Caki2 (cell line): Measurements from ENCODE around the gene ADGRG1. TPM values are rescaled to one million over a fixed set of nuclear protein-coding genes. Genes with fewer than 3 reads are reported as not detected.

Source experiments
- DNase-seq: peaks from one replicate; pipeline ENCODE4 v3.0.0-alpha.2; 2015; ENCODE audit warnings: low read depth
- in situ Hi-C: cut with HindIII; loops from 2 replicates; pipeline ENCODE4 v1.10.0; 2016; ENCODE audit warnings: low sequenced_read_pairs, low pct_unique_long_range_greater_than_20kb, mixed read lengths
- total RNA-seq: library from RNA; depleted of rRNA; stranded (reverse); fragments of >200 nt; shearing (Covaris generic); gene quantifications from 2 replicates; pipeline ENCODE4 v1.2.3, GENCODE V29; 2014; ENCODE audit warnings: low replicate concordance

Gene ADGRG1
- total RNA-seq, 1 experiment from 2014 or later = 32.2 TPM

GRCh38 chr16:57629516-57630406 is 1.3 kb downstream of the ADGRG1 start:
- no peak for DNase-seq
- in situ Hi-C loops = no loop called here

- no peak for DNase-seq
- in situ Hi-C loops = no loop called here
Observed at GRCh38 chr16:57630407-57630797, 2.0 kb downstream of the ADGRG1 start.

- DNase-seq = no peak
- in situ Hi-C loops = no loop called here
Observed at GRCh38 chr16:57630931-57631845, 2.8 kb downstream of the ADGRG1 start.

GRCh38 chr16:57632568-57632967 is 4.1 kb downstream of the ADGRG1 start:
- in situ Hi-C loops = no loop called here
- no peak for DNase-seq

GRCh38 chr16:57633383-57634064 is 5.1 kb downstream of the ADGRG1 start:
- DNase-seq = no peak

GRCh38 chr16:57634171-57634570 is 5.7 kb downstream of the ADGRG1 start:
- DNase-seq = no peak
- in situ Hi-C loops = no loop called here

More at GRCh38 chr16:57633383-57634064, 5.1 kb downstream of the ADGRG1 start:
- in situ Hi-C loops = no loop called here

GRCh38 chr16:57635266-57636097 is 7.1 kb downstream of the ADGRG1 start:
- in situ Hi-C loops = no loop called here
- DNase-seq = no peak

GRCh38 chr16:57636184-57636583 is 7.8 kb downstream of the ADGRG1 start:
- DNase-seq = no peak
- in situ Hi-C loops = no loop called here

- no peak for DNase-seq
- in situ Hi-C loops = no loop called here
Observed at GRCh38 chr16:57637020-57637419, 8.6 kb downstream of the ADGRG1 start.

- in situ Hi-C loops = no loop called here
- DNase-seq = no peak
Observed at GRCh38 chr16:57637424-57637823, 9.0 kb downstream of the ADGRG1 start.

GRCh38 chr16:57637965-57638364 is 9.5 kb downstream of the ADGRG1 start:
- no peak for DNase-seq
- in situ Hi-C loops = no loop called here

- DNase-seq = no peak
- in situ Hi-C loops = no loop called here
Observed at GRCh38 chr16:57638381-57638780, 10.0 kb downstream of the ADGRG1 start.

GRCh38 chr16:57639172-57639887 is 10.9 kb downstream of the ADGRG1 start:
- in situ Hi-C loops = no loop called here
- DNase-seq = no peak

- DNase-seq = no peak
- in situ Hi-C loops = no loop called here
Observed at GRCh38 chr16:57640185-57640584, 11.8 kb downstream of the ADGRG1 start.

- in situ Hi-C loops = no loop called here
- no peak for DNase-seq
Observed at GRCh38 chr16:57640612-57641011, 12.2 kb downstream of the ADGRG1 start.

GRCh38 chr16:57642160-57643135 is 14.0 kb downstream of the ADGRG1 start:
- in situ Hi-C loops = no loop called here
- DNase-seq = no peak
